ENCODE measurements around the gene OSBPL6.

- TF ChIP-seq CTCF (IDR thresholded peaks at IDR 0.05) (no peak), POLR2A (IDR thresholded peaks at IDR 0.05) (no peak)
Measured at GRCh38 chr2:178320011-178320585, 125.8 kb downstream of the OSBPL6 start.

Data from right lobe of liver (tissue), 4 donors.